ENCODE results near the gene SLC43A1.
"Not testable (repeated sequence)": the region's sequence is repeated elsewhere in the genome, so short reads cannot be mapped to it uniquely, and the experiment has no call there.

Gene SLC43A1

GRCh38 chr11:57460022-57460757, 55.3 kb downstream of the SLC43A1 start, which contains the start of gene RTN4RL2:
Gene RTN4RL2 (plus strand): TSS chr11:57460528. CDS start chr11:57460866, 338 bp downstream.
- DNase-seq = peak; percentile 57

GRCh38 chr11:57459164-57460021, 56.1 kb downstream of the SLC43A1 start:
- peak; percentile 43 for DNase-seq

- peak; percentile 51 for DNase-seq
Measured at GRCh38 chr11:57458410-57459163, 56.9 kb downstream of the SLC43A1 start.

GRCh38 chr11:57458060-57458409, 57.5 kb downstream of the SLC43A1 start:
- peak; percentile 63 for DNase-seq

GRCh38 chr11:57457643-57458023, 57.9 kb downstream of the SLC43A1 start:
- no peak for DNase-seq

GRCh38 chr11:57456960-57457642, 58.4 kb downstream of the SLC43A1 start:
- peak; percentile 75 for DNase-seq

GRCh38 chr11:57453543-57454177, 61.8 kb downstream of the SLC43A1 start:
- DNase-seq = peak; percentile 74

- no peak for DNase-seq
Measured at GRCh38 chr11:57446055-57446454, 69.4 kb downstream of the SLC43A1 start.

GRCh38 chr11:57445122-57445394, 70.4 kb downstream of the SLC43A1 start:
- DNase-seq = not testable (repeated sequence)

GRCh38 chr11:57444362-57445121, 71.0 kb downstream of the SLC43A1 start:
- DNase-seq = no peak

GRCh38 chr11:57440744-57441414, 74.6 kb downstream of the SLC43A1 start:
- DNase-seq = peak; percentile 75

- DNase-seq = no peak
Measured at GRCh38 chr11:57439786-57440185, 75.7 kb downstream of the SLC43A1 start.

- DNase-seq = peak; percentile 20
Measured at GRCh38 chr11:57438345-57439285, 76.9 kb downstream of the SLC43A1 start.

GRCh38 chr11:57436031-57436430, 79.5 kb downstream of the SLC43A1 start:
- DNase-seq = no peak

- peak; percentile 44 for DNase-seq
Measured at GRCh38 chr11:57434640-57435546, 80.6 kb downstream of the SLC43A1 start.

Data from DMS53 (cell line).